HK-2 (cell line): Measurements from ENCODE around the gene SPOPL.

Experiments
- DNase-seq: peaks from one replicate; pipeline ENCODE4 v3.0.0-alpha.2; 2018; ENCODE audit not compliant: unreplicated experiment

SPOPL gene

DNA sequence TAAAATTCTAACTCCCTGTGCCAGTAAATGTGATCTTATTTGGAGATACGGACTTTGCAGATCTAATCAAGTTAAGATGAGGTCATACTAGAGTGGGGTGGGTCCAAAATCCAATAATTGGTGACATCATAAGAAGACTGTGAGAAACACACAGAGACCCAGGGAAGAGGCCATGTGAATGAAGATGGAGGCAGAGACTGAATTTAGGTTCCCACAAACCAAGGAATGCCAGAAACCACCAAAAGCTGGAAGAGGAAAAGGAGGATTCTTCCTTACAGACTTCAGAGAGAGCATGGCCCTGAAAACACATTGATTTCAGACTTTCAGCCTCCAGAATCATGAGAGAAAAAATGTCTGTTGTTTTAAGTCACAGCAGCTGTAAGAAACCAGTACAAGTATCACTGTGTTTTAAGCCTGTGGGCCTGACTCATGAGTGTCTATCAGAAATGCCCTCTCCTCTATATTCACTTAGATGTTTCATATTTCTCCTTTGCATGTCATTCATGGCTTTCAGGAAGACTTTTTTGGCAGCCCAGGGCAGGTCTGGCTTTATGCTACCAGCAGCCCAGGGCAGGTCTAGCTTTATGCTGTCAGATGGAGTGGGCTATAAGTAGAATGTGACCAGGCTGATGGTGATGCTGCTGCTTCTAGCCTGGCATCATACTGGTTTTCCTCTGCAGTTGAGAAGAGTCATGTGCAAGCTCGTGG, 100.0 kb downstream of the SPOPL start:
- DNase-seq: no peak

DNA sequence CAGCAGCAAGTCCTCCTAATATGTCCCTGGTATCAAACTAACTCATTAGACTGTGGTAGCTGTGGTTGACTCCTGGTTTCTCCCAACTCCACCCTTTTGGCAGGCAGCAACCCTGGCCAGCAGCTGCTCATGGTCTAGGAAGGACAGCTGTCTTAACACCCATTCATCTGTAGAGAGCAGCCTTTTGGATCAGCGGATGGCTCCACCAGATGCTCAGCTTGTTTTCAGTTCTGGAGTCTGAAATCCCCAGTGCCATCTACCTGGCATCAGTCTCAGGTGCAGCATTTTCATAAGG, 100.5 kb downstream of the SPOPL start:
- DNase-seq: no peak

DNA sequence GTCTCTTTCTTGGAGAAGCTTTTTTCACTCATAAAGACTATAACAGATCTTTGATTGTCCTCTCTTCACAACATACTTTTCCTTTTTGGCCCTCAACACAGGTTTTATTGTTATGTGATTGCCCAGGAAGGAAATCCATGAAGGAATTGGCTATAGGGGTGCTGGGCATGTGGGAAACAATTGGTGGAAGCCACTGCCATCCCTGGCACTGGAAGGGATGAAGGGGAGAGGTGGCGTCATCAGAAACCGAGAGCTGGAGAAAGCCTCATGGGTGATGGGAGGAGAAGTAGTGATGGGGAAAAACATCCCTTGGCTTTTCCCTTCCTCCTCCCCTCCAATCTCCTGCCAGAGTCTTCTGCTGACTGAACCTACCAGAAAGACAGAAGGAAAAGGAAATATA, 106.2 kb downstream of the SPOPL start:
- DNase-seq: no peak

DNA sequence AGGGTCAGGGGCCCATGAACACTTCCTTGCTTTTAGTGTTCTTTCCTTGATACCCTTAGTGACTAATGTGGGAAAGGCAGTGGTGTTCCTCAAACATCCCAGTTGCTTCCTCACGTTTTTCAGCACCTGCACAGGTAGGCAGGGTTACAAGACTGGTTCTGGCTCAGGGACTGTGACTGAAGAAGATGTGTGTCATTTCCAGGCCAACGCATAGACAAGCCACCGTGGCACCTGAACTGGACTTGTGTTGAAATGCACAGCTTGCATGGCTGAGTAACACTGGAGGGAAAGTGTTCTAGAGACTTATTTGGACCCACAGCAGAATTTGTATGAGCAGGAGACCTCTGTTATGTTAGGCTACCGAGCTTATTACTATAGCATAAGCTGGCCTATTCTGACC, 107.9 kb downstream of the SPOPL start:
- DNase-seq: no peak

DNA sequence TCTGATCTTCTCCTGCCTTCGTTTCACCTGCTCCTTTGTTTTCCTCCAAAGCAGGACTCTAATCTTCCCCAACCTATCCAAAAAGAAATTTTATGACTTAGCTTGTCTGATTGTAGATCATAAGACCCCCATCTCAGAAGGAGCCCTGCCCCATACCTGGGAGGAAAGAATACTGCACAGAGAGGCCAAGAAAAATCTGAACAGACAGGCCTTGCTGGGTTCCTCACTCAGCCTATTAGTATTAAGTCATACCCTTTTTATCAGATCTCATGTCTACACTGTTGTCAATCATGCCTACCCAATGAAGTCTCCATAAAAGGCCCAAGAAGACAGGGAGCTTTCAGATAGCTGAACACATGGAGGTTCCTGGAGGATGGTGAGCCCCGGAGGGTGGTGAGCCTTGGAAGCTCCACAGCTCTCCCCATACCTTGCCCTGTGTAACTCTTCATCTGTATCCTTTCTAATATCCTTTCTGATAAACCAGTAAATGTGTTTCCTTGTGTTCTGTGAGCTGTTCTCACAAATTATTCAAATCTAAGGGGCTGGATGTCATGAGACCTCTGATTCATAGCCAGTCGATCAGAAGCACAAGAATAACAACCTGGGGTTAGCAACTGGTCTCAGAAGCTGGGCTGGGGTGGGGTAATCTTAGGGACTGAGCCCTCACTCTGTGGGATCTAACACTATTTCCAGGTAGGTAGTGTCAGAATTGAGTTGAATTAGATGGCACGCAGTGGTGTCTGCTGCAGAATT, 108.8 kb downstream of the SPOPL start:
- no peak for DNase-seq

DNA sequence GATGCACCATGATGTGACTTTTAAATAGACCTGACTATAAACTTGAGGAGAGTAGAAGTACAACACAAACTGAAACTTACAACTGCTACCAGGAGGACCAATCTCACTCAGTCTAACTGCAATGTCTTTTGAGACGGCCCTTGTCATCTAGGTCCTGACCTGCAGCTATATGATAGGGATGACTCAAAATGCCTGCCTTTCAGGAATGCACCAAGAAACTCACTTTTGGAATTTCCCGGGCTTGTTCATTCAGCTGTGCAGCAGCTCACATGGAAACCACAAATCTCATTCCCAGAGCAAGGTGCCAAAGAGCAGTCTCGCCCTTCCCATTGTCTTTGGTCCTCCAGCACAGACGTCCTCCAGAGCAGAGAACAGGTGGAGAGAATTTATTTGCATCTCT, 113.7 kb downstream of the SPOPL start:
- peak; percentile 69 for DNase-seq

DNA sequence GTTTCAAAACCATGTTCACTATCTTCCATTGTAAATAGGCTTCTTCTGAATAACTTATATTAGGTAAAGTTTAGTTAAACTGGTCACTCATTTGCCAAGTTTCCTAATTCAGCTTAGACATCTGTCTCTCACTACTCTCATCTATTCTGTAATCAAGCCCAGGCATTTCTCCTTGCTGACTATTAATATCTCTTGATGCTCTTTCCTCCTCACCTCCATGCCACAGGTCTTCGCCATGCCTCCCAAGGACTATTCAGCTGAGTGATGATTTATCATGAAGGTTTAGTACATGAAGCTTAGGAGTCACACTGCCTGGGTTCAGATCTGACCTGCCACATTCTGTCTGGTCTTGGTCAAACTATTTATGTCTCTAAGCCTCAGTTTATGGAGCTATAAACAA, 115.5 kb downstream of the SPOPL start:
- DNase-seq: no peak

DNA sequence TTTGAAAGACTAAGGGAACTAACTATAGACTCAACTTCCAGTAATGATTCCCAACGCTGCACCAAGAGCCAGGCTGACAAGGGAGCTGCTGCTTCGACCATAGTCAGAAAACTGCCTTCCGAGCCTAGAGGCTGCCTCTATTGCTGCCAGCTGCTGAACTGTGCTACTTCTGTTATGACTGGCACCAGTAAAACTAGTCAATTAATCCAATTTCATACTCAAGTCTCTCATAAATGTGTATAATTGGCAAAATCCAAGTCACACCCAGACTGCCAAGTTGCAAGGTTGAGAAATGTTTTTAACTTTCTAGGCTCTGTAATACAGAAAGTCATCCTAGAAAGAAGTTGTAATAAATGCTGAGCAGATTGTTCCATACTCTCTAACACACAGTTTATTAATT, 117.4 kb downstream of the SPOPL start:
- DNase-seq: no peak

DNA sequence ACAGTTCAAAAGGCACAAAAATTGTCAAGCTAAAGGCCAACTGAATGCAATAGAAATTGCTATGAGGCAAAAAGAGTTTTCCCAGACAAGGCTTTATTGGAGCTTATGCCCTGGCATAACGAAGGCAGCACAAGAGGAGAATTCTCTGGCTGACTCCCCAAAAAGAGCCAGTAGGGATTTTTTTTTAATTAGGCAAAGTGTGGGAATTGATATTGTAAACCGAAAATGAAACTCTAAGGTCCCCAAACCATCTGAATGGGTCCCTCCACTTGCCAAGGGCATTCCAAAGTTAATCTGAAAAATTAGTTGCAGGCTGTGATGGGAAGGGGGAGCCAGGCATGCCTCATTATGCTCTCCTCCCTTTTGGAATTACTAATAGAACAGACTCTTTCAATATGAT, 118.9 kb downstream of the SPOPL start:
- no peak for DNase-seq

DNA sequence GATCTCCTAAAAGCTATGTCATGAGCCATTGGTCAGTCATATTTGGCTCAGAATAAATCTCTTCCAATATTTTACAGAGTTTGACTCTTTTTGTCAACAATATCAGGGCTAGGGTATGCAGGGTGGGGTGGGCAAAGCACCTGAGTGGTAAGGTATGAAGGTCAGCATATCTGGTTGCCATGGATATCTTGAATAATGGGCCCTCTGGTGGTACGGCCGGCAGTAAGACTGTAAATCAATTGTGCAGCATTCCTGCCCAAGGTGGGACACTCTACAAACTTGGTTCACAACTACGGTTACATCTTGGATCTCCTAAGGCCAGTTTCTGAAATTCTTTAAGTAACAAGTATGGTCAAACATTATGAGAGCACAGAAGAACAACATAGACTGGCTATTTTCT, 119.6 kb downstream of the SPOPL start:
- DNase-seq: no peak

DNA sequence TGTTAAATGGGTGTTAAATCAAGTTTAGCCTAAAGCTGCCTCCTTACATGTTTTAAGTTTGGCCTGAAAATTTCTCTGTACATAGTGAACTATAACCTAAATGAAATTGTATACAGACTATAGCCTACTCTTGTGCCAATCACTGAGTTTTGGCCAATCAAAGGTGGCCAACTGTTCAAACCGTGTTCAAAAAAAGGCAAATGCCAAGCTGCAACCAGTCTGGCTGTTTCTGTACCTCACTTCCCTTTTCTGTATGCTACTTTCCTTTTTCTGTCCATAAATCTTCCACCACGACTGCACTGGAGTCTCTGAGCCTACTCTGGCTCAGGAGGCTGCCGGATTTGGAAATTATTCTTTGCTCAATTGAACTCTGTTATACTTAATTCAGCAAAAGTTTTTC, 121.0 kb downstream of the SPOPL start:
- no peak for DNase-seq
